Keratinocyte (primary cell): ENCODE measurements around the gene NAT9. TPM values are rescaled to one million over a fixed set of nuclear protein-coding genes. Genes with fewer than 3 reads are reported as not detected.

Experiments
- DNase-seq: peaks from one replicate; pipeline ENCODE4 v3.0.0-alpha.2; 2011; ENCODE audit warnings: low read depth, missing footprints, low spot score
- FAIRE-seq: peaks from 2 replicates; lab custom pipeline; 2011; peaks lifted over from hg19 to GRCh38; lab: Jason Lieb, UNC
- H2AFZ ChIP-seq: 2 replicates; pipeline ENCODE4 v1.6.0; 2012; ENCODE audit warnings: low read length, control low read depth, inconsistent platforms; ENCODE audit not compliant: control insufficient read depth
- H3K27ac ChIP-seq: 2 replicates; pipeline ENCODE4 v1.5.1; 2011; ENCODE audit warnings: low read length; ENCODE audit not compliant: control insufficient read depth, insufficient read depth
- H3K27me3 ChIP-seq: 3 replicates; pipeline ENCODE4 v1.6.0; 2011; ENCODE audit warnings: low read length; ENCODE audit not compliant: control insufficient read depth, insufficient read depth; ENCODE audit errors: extremely low read depth
- H3K36me3 ChIP-seq, 2 experiments: 2 replicates in 1 of 2; 3 replicates in 1 of 2; pipeline ENCODE4 v1.5.1; 2011; ENCODE audit warnings: low read length in 2 of 2, mild to moderate bottlenecking in 1 of 2; ENCODE audit not compliant: control insufficient read depth in 2 of 2, insufficient read depth in 2 of 2; ENCODE audit errors: extremely low read depth in 1 of 2
- H3K4me1 ChIP-seq: 3 replicates; pipeline ENCODE4 v1.5.1; 2011; ENCODE audit warnings: low read length; ENCODE audit not compliant: control insufficient read depth, insufficient read depth; ENCODE audit errors: extremely low read depth
- H3K4me2 ChIP-seq: 3 replicates; pipeline ENCODE4 v1.6.0; 2011; ENCODE audit warnings: low read depth, low read length; ENCODE audit not compliant: control insufficient read depth, insufficient read depth; ENCODE audit errors: extremely low read depth
- H3K4me3 ChIP-seq, 3 experiments: fragments of 200-600 bp in 1 of 3; sonication (generic) in 1 of 3; 2 replicates in 2 of 3; 3 replicates in 1 of 3; pipeline ENCODE4 v1.5.1; 2011 to 2016; ENCODE audit warnings: low read length in 3 of 3, mild to moderate bottlenecking in 3 of 3, control low read depth in 2 of 3, inconsistent platforms in 1 of 3, low read depth in 1 of 3, mixed read lengths in 1 of 3, mixed run types in 1 of 3, moderate library complexity in 1 of 3; ENCODE audit not compliant: control insufficient read depth in 2 of 3, insufficient read depth in 2 of 3; ENCODE audit errors: extremely low read depth in 1 of 3
- H3K79me2 ChIP-seq: 2 replicates; pipeline ENCODE4 v1.6.0; 2012; ENCODE audit warnings: low read length; ENCODE audit not compliant: control insufficient read depth, insufficient read depth
- H3K9ac ChIP-seq: 3 replicates; pipeline ENCODE4 v1.6.0; 2011; ENCODE audit warnings: low read length; ENCODE audit not compliant: control insufficient read depth, insufficient read depth; ENCODE audit errors: extremely low read depth
- H3K9me1 ChIP-seq: 3 replicates; pipeline ENCODE4 v1.6.0; 2011; ENCODE audit warnings: low read length; ENCODE audit not compliant: control insufficient read depth, insufficient read depth; ENCODE audit errors: extremely low read depth
- H3K9me3 ChIP-seq: 2 replicates; pipeline ENCODE4 v1.5.1; 2012; ENCODE audit warnings: low read depth, low read length; ENCODE audit not compliant: control insufficient read depth
- H4K20me1 ChIP-seq: 3 replicates; pipeline ENCODE4 v1.6.0; 2011; ENCODE audit warnings: low read length; ENCODE audit not compliant: control insufficient read depth, insufficient read depth; ENCODE audit errors: extremely low read depth
- CTCF ChIP-seq, 3 experiments: IDR thresholded peaks in 1 of 3; conservative IDR thresholded peaks in 1 of 3; optimal IDR thresholded peaks in 1 of 3; 2 replicates in 2 of 3; 3 replicates in 1 of 3; pipeline versions ENCODE3 to v1.5.1; 2011; ENCODE audit warnings: low read length in 3 of 3, mild to moderate bottlenecking in 3 of 3, moderate library complexity in 2 of 3, control low read depth in 1 of 3, inconsistent platforms in 1 of 3; ENCODE audit not compliant: insufficient read depth in 2 of 3; ENCODE audit errors: extremely low read depth in 1 of 3
- EZH2 ChIP-seq: IDR thresholded peaks from one replicate; pipeline ENCODE4 v1.6.1; 2012; ENCODE audit warnings: inconsistent platforms, mild to moderate bottlenecking, low read length, moderate library complexity
- dilution Hi-C: fragments of 300-500 bp; cut with MboI; formaldehyde crosslinking; loops from one replicate; pipeline ENCODE4 v1.7.0; 2020; ENCODE audit warnings: low sequenced_read_pairs; ENCODE audit not compliant: extremely low pct_ligation_motif_present
- polyA plus RNA-seq, 5 experiments: library from polyadenylated mRNA; depleted of rRNA in 3 of 5; stranded (reverse) in 3 of 5; stranded (forward) in 1 of 5; unstranded in 1 of 5; fragments of >200 nt; gene quantifications; 1 replicate in 1 of 5; 2 replicates in 3 of 5; 3 replicates in 1 of 5; pipeline versions ENCODE4 v1.2.1 to v1.2.3, GENCODE V29; 2011 to 2012; ENCODE audit warnings: missing spikeins in 2 of 5, low read depth in 1 of 5, low replicate concordance in 1 of 5

NAT9 gene
- polyA plus RNA-seq, 1 donor (not counting 4 experiments of a cell fraction or from before 2014, with no cell fraction given): 34.6 TPM

- Histone ChIP-seq H3K27ac (no peak overlapping the region), H3K4me2 (no peak overlapping the region), H3K4me1 (no peaks in the 10 kb centered on the region), H3K4me3 (no peak overlapping the region), H3K9me1 (no peaks in the 10 kb centered on the region), H3K9me3 (no peaks in the 10 kb centered on the region), H4K20me1 (no peaks in the 10 kb centered on the region), H3K9ac (no peak overlapping the region), H2AFZ (no peak overlapping the region), H3K79me2 (no peaks in the 10 kb centered on the region), H3K36me3 (peaks cover 17 to 42% of the 10 kb centered on the region in 2 experiments), H3K27me3 (no peaks in the 10 kb centered on the region)
- TF ChIP-seq CTCF (optimal IDR thresholded peaks at IDR 0.05 in 1 of 3, IDR thresholded peaks at IDR 0.05 in 1 of 3, conservative IDR thresholded peaks at IDR 0.05 in 1 of 3; ENCODE audit: extremely low read depth in 1 of 3, insufficient read depth in 2 of 3, low read length in 3 of 3) (no peak), EZH2 (no peak)
- DNase-seq: no peak
- dilution Hi-C loops: no loop called here
- no peak for FAIRE-seq
These were observed 20.7 kb upstream of the NAT9 start for GRCh38 chr17:74796866-74797265.

GRCh38 chr17:74796211-74796610 is 20.1 kb upstream of the NAT9 start:
- H3K4me1 ChIP-seq: peaks cover 1% of the 10 kb centered on the region
- TF ChIP-seq EZH2: no peak
- TF ChIP-seq CTCF (optimal IDR thresholded peaks at IDR 0.05 in 1 of 3, IDR thresholded peaks at IDR 0.05 in 1 of 3, conservative IDR thresholded peaks at IDR 0.05 in 1 of 3; ENCODE audit: extremely low read depth in 1 of 3, insufficient read depth in 2 of 3, low read length in 3 of 3): no peak
- no peaks in the 10 kb centered on the region for H3K9me1 ChIP-seq
- dilution Hi-C loops: no loop called here
- no peak overlapping the region for H3K9ac ChIP-seq
- no peak overlapping the region for H3K4me2 ChIP-seq
- no peak overlapping the region for H2AFZ ChIP-seq
- no peaks in the 10 kb centered on the region for H3K79me2 ChIP-seq
- H3K27ac ChIP-seq: no peak overlapping the region
- DNase-seq: no peak
- no peak overlapping the region for H3K4me3 ChIP-seq
- H4K20me1 ChIP-seq: no peaks in the 10 kb centered on the region
- no peaks in the 10 kb centered on the region for H3K9me3 ChIP-seq
- no peaks in the 10 kb centered on the region for H3K27me3 ChIP-seq
- FAIRE-seq: no peak
- H3K36me3 ChIP-seq: peaks cover 17 to 43% of the 10 kb centered on the region in 2 experiments
